Spinal cord (tissue), 10 donors: Measurements from ENCODE around the gene PTK7. TPM values are rescaled to one million over a fixed set of nuclear protein-coding genes. Genes with fewer than 3 reads are reported as not detected.

Experiments used
- DNase-seq, 6 donors: peaks; one replicate each; pipeline versions ENCODE4 v3.0.0 to v3.0.0-alpha.2; 2013 to 2015; ENCODE audit warnings: low spot score in 6 of 6, low read depth in 4 of 6
- H3K27ac ChIP-seq: one replicate; pipeline ENCODE4 v1.5.1; 2013; ENCODE audit warnings: low read depth, low read length, control low read depth
- H3K27me3 ChIP-seq: one replicate; pipeline ENCODE4 v1.6.1; 2013; ENCODE audit warnings: low read length; ENCODE audit not compliant: control insufficient read depth, insufficient read depth
- H3K36me3 ChIP-seq: one replicate; pipeline ENCODE4 v1.6.1; 2013; ENCODE audit warnings: low read length; ENCODE audit not compliant: control insufficient read depth, insufficient read depth
- H3K4me1 ChIP-seq: one replicate; pipeline ENCODE4 v1.6.1; 2013; ENCODE audit warnings: low read length; ENCODE audit not compliant: control insufficient read depth, insufficient read depth
- H3K4me3 ChIP-seq: one replicate; pipeline ENCODE4 v1.5.1; 2013; ENCODE audit warnings: low read depth, low read length, control low read depth
- H3K9me3 ChIP-seq: one replicate; pipeline ENCODE4 v1.6.1; 2013; ENCODE audit warnings: low read length; ENCODE audit not compliant: control insufficient read depth, insufficient read depth
- WGBS: methylation state at CpG from one replicate; pipeline ENCODE4 v1.1.5; 2013; ENCODE audit warnings: missing lambda C conversion rate; ENCODE audit not compliant: insufficient coverage; 5-methylcytosine and 5-hydroxymethylcytosine counted together
- polyA plus RNA-seq, 2 donors: library from polyadenylated mRNA; unstranded; fragments of 120-200 nt; gene quantifications; one replicate each; pipeline ENCODE4 v1.2.1, GENCODE V29; 2013; ENCODE audit not compliant: insufficient read length in 2 of 2
- total RNA-seq, 2 donors: library from RNA; depleted of rRNA in 1 of 2; stranded (reverse); fragments of 120-200 nt in 1 of 2; fragments of >200 nt in 1 of 2; gene quantifications; one replicate each; pipeline versions ENCODE4 v1.2.3 to v1.2.4, GENCODE V29; 2013 to 2014
- donor health status: healthy.

PTK7 gene
- total and polyA plus RNA-seq, 4 donors, result 43.7 to 126 (median 75.7) TPM

DNA sequence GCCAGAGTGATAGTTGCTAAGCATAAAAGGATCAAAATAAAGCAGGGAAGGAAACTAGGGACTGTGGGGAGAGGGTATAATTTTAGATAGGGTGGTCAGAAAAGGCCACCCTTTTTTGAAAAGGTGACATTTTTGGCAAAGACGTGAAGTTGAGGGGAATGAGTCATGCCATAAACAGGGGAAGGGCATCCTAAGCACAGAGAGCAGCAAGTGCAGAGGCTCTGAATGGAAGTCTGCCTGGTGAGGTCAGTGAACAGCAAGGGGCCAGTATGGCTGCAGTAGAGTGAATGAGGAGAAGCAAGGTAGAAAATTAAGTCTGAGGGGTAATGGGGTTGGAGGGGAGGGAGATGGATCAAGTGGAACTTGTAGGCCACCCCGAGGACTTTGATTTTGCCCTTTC lies 14.3 kb upstream of the PTK7 start:
- Histone ChIP-seq H3K27ac (no peak overlapping the region), H3K9me3 (no peaks in the 10 kb centered on the region), H3K27me3 (no peaks in the 10 kb centered on the region), H3K36me3 (peaks cover 64% of the 10 kb centered on the region), H3K4me1 (peaks cover 12% of the 10 kb centered on the region), H3K4me3 (no peak overlapping the region)
- WGBS, result 92% methylated on average over 2 of the region's 2 CpGs
- no peak for DNase-seq

DNA sequence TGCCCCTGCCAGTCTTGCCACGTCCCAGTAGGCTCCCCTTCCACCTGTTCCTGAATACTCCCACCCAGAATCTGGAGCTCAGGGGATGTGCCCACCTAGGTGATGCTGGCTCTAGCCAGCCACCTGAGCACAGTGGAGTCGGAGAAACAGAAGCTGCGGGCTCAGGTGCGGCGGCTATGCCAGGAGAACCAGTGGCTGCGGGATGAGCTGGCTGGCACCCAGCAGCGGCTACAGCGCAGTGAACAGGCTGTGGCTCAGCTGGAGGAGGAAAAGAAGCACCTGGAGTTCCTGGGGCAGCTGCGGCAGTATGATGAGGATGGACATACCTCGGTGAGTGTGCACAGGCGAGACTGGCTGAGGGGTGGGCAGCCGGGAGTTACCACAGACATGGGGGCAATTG lies 13.3 kb upstream of the PTK7 start:
- DNase-seq, result no peak
- no peaks in the 10 kb centered on the region for H3K9me3 ChIP-seq
- 96% methylated on average over 8 of the region's 12 CpGs for WGBS
- peaks cover 12% of the 10 kb centered on the region for H3K4me1 ChIP-seq
- no peak overlapping the region for H3K27ac ChIP-seq
- H3K27me3 ChIP-seq, result no peaks in the 10 kb centered on the region
- H3K4me3 ChIP-seq, result no peak overlapping the region
- H3K36me3 ChIP-seq, result peaks cover 57% of the 10 kb centered on the region

DNA sequence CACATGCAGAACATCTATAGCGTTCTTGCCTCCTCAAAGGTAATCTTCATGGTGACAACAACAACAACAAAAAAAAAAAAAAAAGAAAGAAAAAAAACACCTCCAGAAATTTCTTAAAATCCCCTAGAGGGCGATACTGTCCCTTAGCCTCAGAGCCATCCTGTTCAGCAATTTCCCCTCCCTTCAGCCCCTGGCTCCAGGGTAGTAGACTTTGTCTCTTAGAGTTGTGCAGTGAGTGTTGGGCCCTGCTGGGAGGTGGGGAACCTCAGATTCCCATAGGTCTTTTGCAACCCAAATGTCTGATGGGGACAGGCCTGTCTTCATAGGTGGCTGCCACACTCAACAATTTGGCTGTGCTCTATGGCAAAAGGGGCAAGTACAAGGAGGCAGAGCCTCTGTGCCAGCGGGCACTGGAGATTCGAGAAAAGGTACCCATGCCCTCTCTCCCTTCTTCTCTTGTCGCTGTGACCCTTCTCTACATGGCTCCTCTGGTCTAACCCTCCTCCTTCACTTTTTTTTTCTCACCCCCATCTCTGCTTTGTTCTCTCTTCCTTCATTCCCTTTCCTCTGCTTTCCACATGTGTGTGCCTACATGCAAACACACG lies 6.0 kb upstream of the PTK7 start:
- H3K36me3 ChIP-seq, result peaks cover 78% of the 10 kb centered on the region
- peaks cover 4% of the 10 kb centered on the region for H3K4me1 ChIP-seq
- 65% methylated on average over 5 of the region's 6 CpGs for WGBS

DNA sequence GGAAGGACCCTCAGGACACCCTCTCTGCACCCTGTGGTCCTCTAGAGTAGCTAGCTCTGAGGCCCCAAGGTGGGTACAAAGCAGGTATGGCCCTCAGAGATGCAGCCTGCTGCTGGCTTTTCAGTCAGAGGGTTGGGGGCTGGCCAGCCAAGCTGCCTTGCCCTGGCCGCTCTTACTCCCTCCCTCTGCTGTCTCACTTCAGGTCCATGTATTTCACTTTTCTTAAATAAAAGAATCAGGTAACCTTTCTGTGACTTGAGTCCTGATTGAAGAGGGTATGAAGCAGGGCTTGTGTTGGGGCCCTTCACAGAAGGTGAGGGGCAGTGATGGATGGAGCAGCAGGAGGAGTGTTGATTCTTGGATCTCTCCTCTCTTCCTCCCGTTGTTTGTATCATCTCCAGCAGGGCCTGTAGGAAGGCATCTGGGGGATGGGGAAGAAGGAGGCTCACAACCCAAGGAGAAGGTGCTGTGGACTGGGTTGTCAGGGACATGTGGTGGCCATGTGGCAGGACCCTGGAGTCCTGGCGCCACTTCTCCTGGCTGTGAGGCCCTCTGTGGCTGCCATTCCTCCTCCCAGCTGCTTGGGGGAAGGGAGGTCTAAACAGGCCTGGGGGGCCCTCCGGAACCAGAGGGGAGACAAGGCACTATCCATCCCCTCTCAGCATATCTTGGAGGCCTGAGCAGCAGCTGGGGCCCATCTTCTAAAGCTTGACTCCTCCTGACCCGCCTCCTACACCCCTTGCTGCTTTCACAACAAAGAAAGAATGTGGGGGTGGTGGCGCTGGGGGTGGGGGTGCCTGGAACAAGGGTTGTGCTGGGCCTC lies 1.1 kb upstream of the PTK7 start:
- Histone ChIP-seq H3K27me3 (no peaks in the 10 kb centered on the region), H3K4me3 (no peak overlapping the region), H3K27ac (peak overlapping the region; percentile 76), H3K36me3 (peaks cover 48% of the 10 kb centered on the region), H3K4me1 (peaks cover 32% of the 10 kb centered on the region), H3K9me3 (no peaks in the 10 kb centered on the region)
- peak in 1 of 6 donors; percentile 79 for DNase-seq
- no CpG with 5 or more reads among the region's 6 CpGs for WGBS

More for the DNA sequence above, 6.0 kb upstream of the PTK7 start:
- Histone ChIP-seq H3K27ac (peak overlapping the region; percentile 11), H3K9me3 (no peaks in the 10 kb centered on the region), H3K27me3 (no peaks in the 10 kb centered on the region), H3K4me3 (no peak overlapping the region)
- peak in 2 of 6 donors; percentile 68 to 76 for DNase-seq

DNA sequence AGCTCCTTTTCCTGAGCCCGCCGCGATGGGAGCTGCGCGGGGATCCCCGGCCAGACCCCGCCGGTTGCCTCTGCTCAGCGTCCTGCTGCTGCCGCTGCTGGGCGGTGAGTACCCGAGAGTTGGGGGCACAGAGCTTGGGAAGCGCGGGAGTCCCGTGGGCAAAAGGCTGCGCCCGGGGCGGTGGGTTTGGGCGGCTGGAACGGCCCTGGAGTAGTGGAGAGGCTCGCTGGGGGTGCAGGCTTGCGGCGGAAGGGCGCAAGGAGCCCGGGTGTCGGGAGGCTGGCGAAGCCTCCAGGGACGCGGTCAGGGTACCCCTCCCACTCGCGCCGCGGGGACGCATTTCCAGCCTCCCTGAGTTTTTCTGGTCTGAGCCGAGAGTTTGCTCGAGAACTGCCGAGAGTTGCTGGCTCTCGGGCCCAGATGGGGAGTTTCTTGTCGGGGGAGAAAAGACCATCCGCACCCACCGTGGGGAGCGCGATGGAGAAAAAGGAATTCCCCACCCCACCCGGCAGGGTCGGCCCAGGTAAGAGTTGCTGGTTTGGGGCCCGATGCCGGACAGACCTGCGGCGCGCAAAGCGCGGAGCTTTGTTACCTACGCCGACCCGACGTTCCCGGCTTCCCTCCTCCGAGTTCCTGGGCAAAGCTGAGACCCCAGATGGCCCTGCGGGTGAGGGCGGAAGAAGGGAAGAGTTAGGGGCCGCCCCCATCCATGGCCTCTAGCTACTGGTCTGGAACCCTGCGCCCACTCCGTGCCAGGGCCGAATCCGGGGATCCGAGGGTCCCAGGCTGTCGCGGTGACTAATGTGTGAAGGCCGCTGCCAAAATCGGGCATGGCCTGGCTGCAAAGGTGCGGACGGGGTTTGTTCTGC lies 584 bp downstream of the PTK7 start:
- DNase-seq, result peak in 3 of 6 donors; percentile 46 to 79 (median 70)
- H3K9me3 ChIP-seq, result no peaks in the 10 kb centered on the region
- peak overlapping the region; percentile 91 for H3K4me3 ChIP-seq
- H3K4me1 ChIP-seq, result peaks cover 30% of the 10 kb centered on the region
- no peaks in the 10 kb centered on the region for H3K27me3 ChIP-seq
- peak overlapping the region; percentile 83 for H3K27ac ChIP-seq
- under 1% methylated on average over 67 of the region's 72 CpGs for WGBS
- peaks cover 32% of the 10 kb centered on the region for H3K36me3 ChIP-seq

DNA sequence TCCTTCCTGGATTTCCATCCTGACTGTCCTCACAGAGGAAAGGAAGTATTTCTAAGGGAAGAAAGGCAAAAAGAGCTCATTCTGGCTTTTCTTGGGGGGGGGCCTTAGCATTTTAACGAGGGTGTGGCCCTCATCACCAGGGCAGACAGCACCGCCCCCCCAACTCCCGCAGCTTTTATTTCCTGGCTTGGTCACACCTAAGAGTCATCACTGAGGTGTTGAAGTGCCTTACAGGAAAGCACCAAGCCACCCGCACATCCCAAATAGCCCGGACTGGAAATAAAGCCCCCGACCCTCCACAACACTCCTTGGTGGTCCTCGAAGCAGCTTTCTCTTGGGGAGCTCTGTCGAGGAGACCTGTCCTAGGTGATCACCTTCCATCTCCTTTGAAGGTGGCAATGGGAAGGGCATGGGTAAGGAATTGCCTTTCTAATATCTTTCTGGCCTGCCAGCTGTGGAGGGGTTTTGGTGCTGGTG lies 1.3 kb downstream of the PTK7 start:
- H3K27me3 ChIP-seq, result no peaks in the 10 kb centered on the region
- DNase-seq, result no peak
- peak overlapping the region; percentile 91 for H3K4me3 ChIP-seq
- 15% methylated on average over 3 of the region's 8 CpGs for WGBS
- H3K27ac ChIP-seq, result peak overlapping the region; percentile 83
- H3K36me3 ChIP-seq, result peaks cover 26% of the 10 kb centered on the region
- peaks cover 35% of the 10 kb centered on the region for H3K4me1 ChIP-seq
- no peaks in the 10 kb centered on the region for H3K9me3 ChIP-seq

DNA sequence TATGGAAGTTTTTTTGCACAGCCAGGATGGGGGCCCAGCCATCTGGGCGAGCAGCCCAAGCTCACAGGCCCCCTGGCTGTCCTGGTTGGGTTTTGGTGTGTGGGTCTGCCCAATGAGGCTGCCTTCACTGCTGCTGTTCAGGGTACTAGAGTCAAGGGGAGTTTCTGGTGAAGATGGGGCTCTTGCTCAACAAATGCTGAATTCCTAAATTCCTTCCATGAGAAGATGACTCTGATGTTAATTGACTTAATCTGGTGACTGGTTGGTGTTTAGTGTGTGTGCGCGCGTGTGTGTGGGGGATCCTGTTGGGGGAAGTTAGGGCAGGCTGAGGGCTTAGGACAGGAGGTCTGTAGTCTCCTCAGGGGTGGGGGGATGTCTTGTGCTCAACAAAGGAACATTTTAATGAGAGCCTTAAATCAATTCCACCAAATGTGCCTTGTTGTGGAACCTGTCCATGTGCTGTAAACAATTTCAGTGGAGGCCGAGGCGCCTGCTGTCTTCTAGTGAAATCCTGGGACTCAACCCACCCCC lies 1.9 kb downstream of the PTK7 start:
- Histone ChIP-seq H3K36me3 (peaks cover 22% of the 10 kb centered on the region), H3K9me3 (no peaks in the 10 kb centered on the region), H3K4me3 (peak overlapping the region; percentile 91), H3K27me3 (no peaks in the 10 kb centered on the region), H3K4me1 (peaks cover 38% of the 10 kb centered on the region), H3K27ac (peak overlapping the region; percentile 83)
- DNase-seq, result no peak
- 66% methylated on average over 5 of the region's 6 CpGs for WGBS

DNA sequence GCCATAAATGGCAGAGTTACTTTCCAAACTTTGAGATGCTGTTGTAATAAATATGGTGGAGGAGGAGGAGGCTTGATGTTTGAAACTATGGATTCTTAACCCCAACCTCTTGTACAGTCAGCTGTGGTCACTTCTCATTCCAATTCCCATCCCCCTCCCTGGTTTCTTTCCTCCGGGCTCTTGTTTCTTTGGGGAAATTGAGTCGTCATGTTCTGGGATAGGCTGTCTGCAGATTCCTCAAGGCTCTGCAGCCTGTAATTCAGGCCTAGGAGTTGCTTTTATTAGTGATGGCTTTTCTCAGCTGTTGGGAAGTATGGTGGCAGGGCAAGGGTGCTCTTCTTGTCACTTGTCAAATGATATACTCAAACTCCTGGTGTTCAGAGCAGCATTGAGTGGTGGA lies 2.6 kb downstream of the PTK7 start:
- no peaks in the 10 kb centered on the region for H3K9me3 ChIP-seq
- peak overlapping the region; percentile 37 for H3K27ac ChIP-seq
- DNase-seq, result no peak
- peaks cover 16% of the 10 kb centered on the region for H3K36me3 ChIP-seq
- WGBS, result no CpG with 5 or more reads among the region's 2 CpGs
- H3K27me3 ChIP-seq, result no peaks in the 10 kb centered on the region
- H3K4me3 ChIP-seq, result no peak overlapping the region
- peaks cover 44% of the 10 kb centered on the region for H3K4me1 ChIP-seq

DNA sequence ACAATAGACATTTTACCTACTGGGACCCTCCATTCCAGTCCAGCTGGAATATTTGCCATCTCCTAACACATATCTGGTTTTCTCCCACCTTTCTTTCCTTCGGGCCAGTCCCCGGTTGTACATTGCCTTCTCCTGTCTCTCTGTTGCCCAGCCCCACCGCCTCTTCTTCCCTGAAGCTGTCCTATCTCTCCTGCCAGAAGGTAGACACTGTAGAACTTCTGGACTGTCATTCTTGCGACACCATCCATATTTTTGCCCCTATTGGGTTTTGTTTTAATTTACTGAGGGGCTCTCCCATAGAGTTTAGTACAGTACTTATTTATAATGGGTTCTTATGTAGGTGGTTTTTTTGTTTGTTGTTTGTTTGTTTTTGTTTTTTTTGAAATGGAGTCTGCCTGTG lies 4.9 kb downstream of the PTK7 start:
- H3K27me3 ChIP-seq, result no peaks in the 10 kb centered on the region
- no peak overlapping the region for H3K27ac ChIP-seq
- no peaks in the 10 kb centered on the region for H3K36me3 ChIP-seq
- 92% methylated on average over 3 of the region's 4 CpGs for WGBS
- H3K4me3 ChIP-seq, result no peak overlapping the region
- H3K4me1 ChIP-seq, result peaks cover 36% of the 10 kb centered on the region
- no peaks in the 10 kb centered on the region for H3K9me3 ChIP-seq
- DNase-seq, result no peak
